DND-41 (cell line): ENCODE measurements around the gene EFHD1.

Experiments used
- EZH2 ChIP-seq: IDR thresholded peaks from 3 replicates; pipeline ENCODE4 v1.6.1; 2012; ENCODE audit warnings: borderline replicate concordance, low read depth, mild to moderate bottlenecking, moderate library complexity, low read length, inconsistent platforms; ENCODE audit not compliant: severe bottlenecking
- TF ChIP-seq, protein P1 (sequence below): IDR thresholded peaks from 2 replicates; pipeline ENCODE4 v1.5.1; 2012; ENCODE audit warnings: borderline replicate concordance, low read length, moderate library complexity, mild to moderate bottlenecking; ENCODE audit not compliant: poor library complexity, severe bottlenecking; ENCODE audit errors: extremely low read depth

DNA sequence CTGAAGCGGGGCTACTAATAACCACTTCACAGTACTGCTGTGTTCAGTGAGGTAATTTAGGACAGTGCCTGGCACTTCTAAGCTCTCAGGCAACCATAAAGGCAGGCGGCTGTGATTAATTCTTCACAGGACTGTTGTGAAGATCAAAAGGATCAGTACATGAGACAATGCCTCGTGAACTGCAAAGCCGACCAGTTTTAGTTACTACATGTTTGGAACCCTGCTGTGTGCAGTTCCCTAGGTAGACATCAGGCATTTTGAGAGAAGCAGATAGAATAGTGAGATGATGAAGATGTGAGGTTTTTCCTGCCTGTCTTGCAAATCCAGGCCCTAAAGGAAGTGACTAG, 19.1 kb downstream of the EFHD1 start:
- TF ChIP-seq, protein P1, sequence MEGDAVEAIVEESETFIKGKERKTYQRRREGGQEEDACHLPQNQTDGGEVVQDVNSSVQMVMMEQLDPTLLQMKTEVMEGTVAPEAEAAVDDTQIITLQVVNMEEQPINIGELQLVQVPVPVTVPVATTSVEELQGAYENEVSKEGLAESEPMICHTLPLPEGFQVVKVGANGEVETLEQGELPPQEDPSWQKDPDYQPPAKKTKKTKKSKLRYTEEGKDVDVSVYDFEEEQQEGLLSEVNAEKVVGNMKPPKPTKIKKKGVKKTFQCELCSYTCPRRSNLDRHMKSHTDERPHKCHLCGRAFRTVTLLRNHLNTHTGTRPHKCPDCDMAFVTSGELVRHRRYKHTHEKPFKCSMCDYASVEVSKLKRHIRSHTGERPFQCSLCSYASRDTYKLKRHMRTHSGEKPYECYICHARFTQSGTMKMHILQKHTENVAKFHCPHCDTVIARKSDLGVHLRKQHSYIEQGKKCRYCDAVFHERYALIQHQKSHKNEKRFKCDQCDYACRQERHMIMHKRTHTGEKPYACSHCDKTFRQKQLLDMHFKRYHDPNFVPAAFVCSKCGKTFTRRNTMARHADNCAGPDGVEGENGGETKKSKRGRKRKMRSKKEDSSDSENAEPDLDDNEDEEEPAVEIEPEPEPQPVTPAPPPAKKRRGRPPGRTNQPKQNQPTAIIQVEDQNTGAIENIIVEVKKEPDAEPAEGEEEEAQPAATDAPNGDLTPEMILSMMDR: no peak
- no peak for TF ChIP-seq EZH2
